Naive thymus-derived CD4-positive, alpha-beta T cell (primary cell): ENCODE data around the gene FGD4. TPM values are rescaled to one million over a fixed set of nuclear protein-coding genes. Genes with fewer than 3 reads are reported as not detected.

Experiments used
- ATAC-seq: fragments of 150-1000 bp; cut with Tn5 transposase; 2 replicates; pipeline ENCODE4 v1.10.0; 2021; ENCODE audit warnings: mild to moderate bottlenecking, moderate library complexity
- CTCF ChIA-PET: fragments of 350-600 bp; sonication (Branson Sonifier 250); formaldehyde crosslinking; loops from one replicate; lab custom pipeline; 2021; ENCODE audit warnings: antibody characterized with exemption; lab: Charles Lee
- POLR2A ChIA-PET: fragments of 350-600 bp; sonication (Branson Sonifier 250); formaldehyde crosslinking; loops from one replicate; lab custom pipeline; 2021; ENCODE audit warnings: antibody characterized with exemption, inconsistent platforms; lab: Charles Lee
- DNase-seq, 9 donors: peaks; one replicate each; pipeline versions ENCODE4 v3.0.0 to v3.0.0-alpha.2; 2020 to 2022; ENCODE audit warnings: mixed read lengths in 1 of 9
- H3K27ac ChIP-seq: one replicate; pipeline ENCODE4 v1.7.0; 2013; ENCODE audit warnings: mild to moderate bottlenecking, low read depth, low read length, moderate library complexity
- H3K27me3 ChIP-seq, 2 donors: one replicate each; pipeline ENCODE4 v1.7.0; 2013; ENCODE audit warnings: low read length in 2 of 2, mild to moderate bottlenecking in 2 of 2, moderate library complexity in 2 of 2; ENCODE audit not compliant: control insufficient read depth in 2 of 2, insufficient read depth in 2 of 2
- H3K36me3 ChIP-seq, 3 experiments: 1 replicate in 2 of 3; 2 replicates in 1 of 3; pipeline ENCODE4 v1.7.0; 2013; ENCODE audit warnings: low read length in 3 of 3, mild to moderate bottlenecking in 3 of 3, moderate library complexity in 1 of 3; ENCODE audit not compliant: insufficient read depth in 3 of 3, control insufficient read depth in 2 of 3
- H3K4me1 ChIP-seq, 2 donors: one replicate each; pipeline ENCODE4 v1.7.0; 2013; ENCODE audit warnings: low read length in 2 of 2, mild to moderate bottlenecking in 2 of 2, moderate library complexity in 1 of 2; ENCODE audit not compliant: control insufficient read depth in 2 of 2, insufficient read depth in 2 of 2
- H3K4me3 ChIP-seq: 2 replicates; pipeline ENCODE4 v1.7.0; 2013; ENCODE audit warnings: mild to moderate bottlenecking, low read length
- H3K9me3 ChIP-seq, 3 experiments: 1 replicate in 2 of 3; 2 replicates in 1 of 3; pipeline ENCODE4 v1.7.0; 2013; ENCODE audit warnings: low read length in 3 of 3; ENCODE audit not compliant: control insufficient read depth in 2 of 3
- H3K27ac Mint-ChIP-seq, 9 donors: one replicate each; pipeline ENCODE4 v1.8.0; 2020 to 2022; ENCODE audit warnings: mixed read lengths in 9 of 9, mild to moderate bottlenecking in 8 of 9, moderate library complexity in 5 of 9, inconsistent platforms in 2 of 9
- H3K27me3 Mint-ChIP-seq, 5 donors: one replicate each; pipeline ENCODE4 v1.8.0; 2021 to 2022; ENCODE audit warnings: mixed read lengths in 5 of 5, mild to moderate bottlenecking in 1 of 5
- H3K36me3 Mint-ChIP-seq, 5 donors: one replicate each; pipeline ENCODE4 v1.8.0; 2020 to 2022; ENCODE audit warnings: mixed read lengths in 5 of 5, mild to moderate bottlenecking in 3 of 5, inconsistent platforms in 1 of 5
- H3K4me1 Mint-ChIP-seq, 7 donors: one replicate each; pipeline ENCODE4 v1.8.0; 2020 to 2022; ENCODE audit warnings: mixed read lengths in 7 of 7, mild to moderate bottlenecking in 3 of 7, inconsistent platforms in 1 of 7
- H3K4me3 Mint-ChIP-seq, 10 donors: one replicate each; pipeline ENCODE4 v1.8.0; 2020 to 2022; ENCODE audit warnings: mild to moderate bottlenecking in 10 of 10, mixed read lengths in 10 of 10, moderate library complexity in 6 of 10, inconsistent platforms in 2 of 10
- H3K9me3 Mint-ChIP-seq, 11 donors: one replicate each; pipeline ENCODE4 v1.8.0; 2020 to 2022; ENCODE audit warnings: mixed read lengths in 11 of 11, mild to moderate bottlenecking in 4 of 11, inconsistent platforms in 1 of 11, moderate library complexity in 1 of 11
- intact Hi-C, 2 donors: fragments of 100-400 bp; cut with micrococcal nuclease; formaldehyde crosslinking; loops; one replicate each; pipeline ENCODE4 v1.15.1; 2023
- polyA plus RNA-seq, 2 donors: library from polyadenylated mRNA; unstranded; fragments of 300-500 nt; fragmentation: Illumina TruSeq; gene quantifications; one replicate each; pipeline ENCODE4 v1.2.3, GENCODE V29; 2021
- total RNA-seq, 6 experiments: library from RNA in 5 of 6; stranded (reverse) in 5 of 6; gene quantifications; 1 replicate in 5 of 6; 2 replicates in 1 of 6; pipeline ENCODE4 v1.2.3 and lab custom pipeline; 2021 to 2026

The FGD4 gene
- total and polyA plus RNA-seq, 7 experiments from 2014 or later, result 0.12 to 13.7 (median 0.50) TPM; not detected in 1

GRCh38 chr12:32400866-32401265 is 1.5 kb downstream of the FGD4 start:
- H3K27ac Mint-ChIP-seq, result no peak overlapping the region
- Histone ChIP-seq H3K36me3 (no peaks in the 10 kb centered on the region), H3K27ac (no peak overlapping the region), H3K27me3 (peaks cover 0 to 8% of the 10 kb centered on the region in 2 donors), H3K4me3 (no peak overlapping the region), H3K9me3 (no peaks in the 10 kb centered on the region), H3K4me1 (peaks cover 0 to 5% of the 10 kb centered on the region in 2 donors)
- CTCF ChIA-PET, result no interaction called here
- peak overlapping the region in 5 of 10 donors; percentile 74 to 95 (median 85) for H3K4me3 Mint-ChIP-seq
- H3K36me3 Mint-ChIP-seq, result no peaks in the 10 kb centered on the region
- ATAC-seq (no peak), DNase-seq (no peak)
- intact Hi-C loops, result no loop called here
- H3K4me1 Mint-ChIP-seq, result peaks cover 3 to 13% (median 9%) of the 10 kb centered on the region in 7 donors
- H3K9me3 Mint-ChIP-seq, result peaks cover 0 to 2% (median 0%) of the 10 kb centered on the region in 11 donors
- peaks cover 31 to 51% (median 41%) of the 10 kb centered on the region in 5 donors for H3K27me3 Mint-ChIP-seq
- POLR2A ChIA-PET, result no interaction called here

- Histone ChIP-seq H3K4me3 (no peak overlapping the region), H3K36me3 (no peaks in the 10 kb centered on the region), H3K9me3 (no peaks in the 10 kb centered on the region), H3K27ac (no peak overlapping the region), H3K27me3 (peaks cover 0 to 8% of the 10 kb centered on the region in 2 donors), H3K4me1 (peaks cover 0 to 5% of the 10 kb centered on the region in 2 donors)
- ChIA-PET CTCF (no interaction called here), POLR2A (no interaction called here)
- intact Hi-C loops, result no loop called here
- Mint-ChIP-seq H3K9me3 (peaks cover 0 to 2% (median 0%) of the 10 kb centered on the region in 11 donors), H3K36me3 (no peaks in the 10 kb centered on the region), H3K27ac (no peak overlapping the region), H3K4me1 (peaks cover 3 to 13% (median 9%) of the 10 kb centered on the region in 7 donors), H3K4me3 (no peak overlapping the region), H3K27me3 (peaks cover 32 to 46% (median 41%) of the 10 kb centered on the region in 5 donors)
- DNase-seq, result no peak
- no peak for ATAC-seq
These were observed 2.8 kb downstream of the FGD4 start for GRCh38 chr12:32402170-32402569.

- Mint-ChIP-seq H3K4me1 (peaks cover 3 to 13% (median 9%) of the 10 kb centered on the region in 7 donors), H3K9me3 (peaks cover 0 to 2% (median 0%) of the 10 kb centered on the region in 11 donors), H3K27me3 (peaks cover 31 to 41% (median 40%) of the 10 kb centered on the region in 5 donors), H3K27ac (no peak overlapping the region), H3K36me3 (no peaks in the 10 kb centered on the region), H3K4me3 (no peak overlapping the region)
- Histone ChIP-seq H3K27me3 (peaks cover 0 to 8% of the 10 kb centered on the region in 2 donors), H3K4me1 (peaks cover 0 to 5% of the 10 kb centered on the region in 2 donors), H3K4me3 (no peak overlapping the region), H3K36me3 (no peaks in the 10 kb centered on the region), H3K27ac (no peak overlapping the region), H3K9me3 (no peaks in the 10 kb centered on the region)
- intact Hi-C loops, result no loop called here
- ChIA-PET CTCF (interaction anchor here (0.7 kb wide), 1 partner anchor 173 kb away, joined by 4 read pairs; no protein-coding TSS in a partner anchor), POLR2A (no interaction called here)
- DNase-seq (no peak), ATAC-seq (no peak)
These were observed 3.6 kb downstream of the FGD4 start for GRCh38 chr12:32402946-32403345.

- ChIA-PET POLR2A (no interaction called here), CTCF (no interaction called here)
- Mint-ChIP-seq H3K4me1 (peaks cover 0 to 1% (median 0%) of the 10 kb centered on the region in 7 donors), H3K4me3 (no peak overlapping the region), H3K9me3 (peaks cover 0 to under 1% (median 0%) of the 10 kb centered on the region in 11 donors), H3K27ac (no peak overlapping the region), H3K27me3 (peaks cover 9 to 30% (median 28%) of the 10 kb centered on the region in 5 donors), H3K36me3 (no peaks in the 10 kb centered on the region)
- intact Hi-C loops, result no loop called here
- H3K4me3 ChIP-seq, result no peak overlapping the region
- H3K36me3 ChIP-seq, result no peaks in the 10 kb centered on the region
- H3K9me3 ChIP-seq, result no peaks in the 10 kb centered on the region
- ATAC-seq, result no peak
- no peak overlapping the region for H3K27ac ChIP-seq
- H3K27me3 ChIP-seq, result no peaks in the 10 kb centered on the region
- no peak for DNase-seq
- no peaks in the 10 kb centered on the region for H3K4me1 ChIP-seq
These were observed 8.4 kb downstream of the FGD4 start for GRCh38 chr12:32407795-32408194.

GRCh38 chr12:32413412-32413811 is 14.1 kb downstream of the FGD4 start:
- Mint-ChIP-seq H3K36me3 (no peaks in the 10 kb centered on the region), H3K4me3 (no peak overlapping the region), H3K9me3 (no peaks in the 10 kb centered on the region), H3K4me1 (peaks cover 0 to 1% (median 0%) of the 10 kb centered on the region in 7 donors), H3K27ac (no peak overlapping the region), H3K27me3 (peaks cover 0 to 31% (median 20%) of the 10 kb centered on the region in 5 donors)
- Histone ChIP-seq H3K27ac (no peak overlapping the region), H3K27me3 (no peaks in the 10 kb centered on the region), H3K36me3 (no peaks in the 10 kb centered on the region), H3K4me1 (no peaks in the 10 kb centered on the region), H3K9me3 (no peaks in the 10 kb centered on the region), H3K4me3 (no peak overlapping the region)
- ATAC-seq (no peak), DNase-seq (no peak)
- ChIA-PET CTCF (no interaction called here), POLR2A (no interaction called here)
- intact Hi-C loops, result no loop called here

- Mint-ChIP-seq H3K9me3 (no peaks in the 10 kb centered on the region), H3K27me3 (peaks cover 0 to 23% (median 10%) of the 10 kb centered on the region in 5 donors), H3K36me3 (no peaks in the 10 kb centered on the region), H3K4me1 (no peaks in the 10 kb centered on the region), H3K27ac (no peak overlapping the region), H3K4me3 (no peak overlapping the region)
- ChIA-PET POLR2A (no interaction called here), CTCF (no interaction called here)
- no peaks in the 10 kb centered on the region for H3K27me3 ChIP-seq
- intact Hi-C loops, result no loop called here
- ATAC-seq (no peak), DNase-seq (no peak)
- no peak overlapping the region for H3K4me3 ChIP-seq
- H3K36me3 ChIP-seq, result no peaks in the 10 kb centered on the region
- H3K4me1 ChIP-seq, result no peaks in the 10 kb centered on the region
- H3K27ac ChIP-seq, result no peak overlapping the region
- no peaks in the 10 kb centered on the region for H3K9me3 ChIP-seq
These were observed 18.9 kb downstream of the FGD4 start for GRCh38 chr12:32418221-32418620.

GRCh38 chr12:32418903-32419519 is 19.7 kb downstream of the FGD4 start:
- ATAC-seq (no peak), DNase-seq (no peak)
- H3K9me3 ChIP-seq, result no peaks in the 10 kb centered on the region
- no peaks in the 10 kb centered on the region for H3K36me3 Mint-ChIP-seq
- ChIA-PET CTCF (no interaction called here), POLR2A (no interaction called here)
- H3K4me1 ChIP-seq, result no peaks in the 10 kb centered on the region
- H3K27ac Mint-ChIP-seq, result no peak overlapping the region
- no peak overlapping the region for H3K27ac ChIP-seq
- no peaks in the 10 kb centered on the region for H3K36me3 ChIP-seq
- H3K27me3 ChIP-seq, result no peaks in the 10 kb centered on the region
- intact Hi-C loops, result no loop called here
- no peaks in the 10 kb centered on the region for H3K9me3 Mint-ChIP-seq
- no peaks in the 10 kb centered on the region for H3K4me1 Mint-ChIP-seq
- no peak overlapping the region for H3K4me3 Mint-ChIP-seq
- no peak overlapping the region for H3K4me3 ChIP-seq
- H3K27me3 Mint-ChIP-seq, result peaks cover 0 to 23% (median 10%) of the 10 kb centered on the region in 5 donors
